ENCODE results near the gene GGTLC1. TPM values are rescaled to one million over a fixed set of nuclear protein-coding genes. Genes with fewer than 3 reads are reported as not detected.

Gene GGTLC1
- total RNA-seq, 4 donors from 2014 or later: not detected

GRCh38 chr20:24011282-24011681 is 22.7 kb upstream of the GGTLC1 start:
- no peak for DNase-seq (ENCODE audit: low spot score in 2 of 2)
- intact Hi-C loops (cut with DNase I; ENCODE audit: low total_unique reads): no loop called here
- 84 to 88% methylated on average over 6 of the region's 6 CpGs for WGBS, 2 donors
- no peak for TF ChIP-seq POLR2A (IDR thresholded peaks at IDR 0.05)
- TF ChIP-seq CTCF (IDR thresholded peaks at IDR 0.05): no peak
- H3K4me3 ChIP-seq (ENCODE audit: low read depth, poor library complexity, severe bottlenecking): no peak overlapping the region

- TF ChIP-seq CTCF (IDR thresholded peaks at IDR 0.05) (no peak), POLR2A (IDR thresholded peaks at IDR 0.05) (no peak)
- WGBS, 2 donors: 85 to 88% methylated on average over 3 of the region's 3 CpGs
- H3K4me3 ChIP-seq (ENCODE audit: low read depth, poor library complexity, severe bottlenecking): no peak overlapping the region
- DNase-seq (ENCODE audit: low spot score in 2 of 2): no peak
- intact Hi-C loops (cut with DNase I; ENCODE audit: low total_unique reads): no loop called here
Observed at GRCh38 chr20:24007758-24008157, 19.2 kb upstream of the GGTLC1 start.

GRCh38 chr20:24007073-24007595 is 18.6 kb upstream of the GGTLC1 start:
- TF ChIP-seq POLR2A (IDR thresholded peaks at IDR 0.05): no peak
- no peak for TF ChIP-seq CTCF (IDR thresholded peaks at IDR 0.05)
- H3K4me3 ChIP-seq (ENCODE audit: low read depth, poor library complexity, severe bottlenecking): no peak overlapping the region
- no peak for DNase-seq (ENCODE audit: low spot score in 2 of 2)
- WGBS, 2 donors: 68 to 74% methylated on average over 8 of the region's 8 CpGs
- intact Hi-C loops (cut with DNase I; ENCODE audit: low total_unique reads): no loop called here

DNA sequence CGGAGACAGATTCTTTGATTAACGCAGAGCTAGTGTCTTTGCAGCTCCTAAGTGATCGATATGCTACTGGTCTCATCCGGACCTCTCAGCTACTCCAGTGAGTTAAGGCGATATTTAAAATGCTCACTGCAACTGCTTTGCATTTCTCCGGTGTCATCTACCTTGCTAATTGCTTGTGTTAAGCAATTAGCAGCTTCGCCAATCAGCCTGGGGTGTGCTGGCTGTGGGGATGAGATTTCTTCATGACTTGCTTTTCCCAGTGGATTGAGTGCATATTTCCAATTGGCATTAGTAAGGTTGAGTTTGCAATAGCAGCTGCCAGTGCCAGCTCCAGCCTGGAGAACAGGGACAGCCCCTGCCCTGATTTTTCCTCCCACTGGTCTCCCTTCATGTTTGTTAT is 18.0 kb upstream of the GGTLC1 start:
- intact Hi-C loops (cut with DNase I; ENCODE audit: low total_unique reads): no loop called here
- 75 to 77% methylated on average over 7 of the region's 7 CpGs for WGBS, 2 donors
- no peak overlapping the region for H3K4me3 ChIP-seq (ENCODE audit: low read depth, poor library complexity, severe bottlenecking)
- DNase-seq (ENCODE audit: low spot score in 2 of 2): peak in 1 of 2 donors; percentile 52
- TF ChIP-seq POLR2A (IDR thresholded peaks at IDR 0.05) (no peak), CTCF (IDR thresholded peaks at IDR 0.05) (no peak)

- WGBS, 2 donors: 61 to 74% methylated on average over 9 of the region's 9 CpGs
- TF ChIP-seq POLR2A (IDR thresholded peaks at IDR 0.05): no peak
- TF ChIP-seq CTCF (IDR thresholded peaks at IDR 0.05): no peak
- intact Hi-C loops (cut with DNase I; ENCODE audit: low total_unique reads): no loop called here
- no peak for DNase-seq (ENCODE audit: low spot score in 2 of 2)
- no peak overlapping the region for H3K4me3 ChIP-seq (ENCODE audit: low read depth, poor library complexity, severe bottlenecking)
Observed at GRCh38 chr20:24004471-24004870, 15.9 kb upstream of the GGTLC1 start.

GRCh38 chr20:24002896-24003295 is 14.3 kb upstream of the GGTLC1 start:
- H3K4me3 ChIP-seq (ENCODE audit: low read depth, poor library complexity, severe bottlenecking): no peak overlapping the region
- WGBS, 2 donors: 93 to 96% methylated on average over 13 of the region's 13 CpGs
- TF ChIP-seq CTCF (IDR thresholded peaks at IDR 0.05): peak in 1 of 3 donors; percentile 44
- no peak for TF ChIP-seq POLR2A (IDR thresholded peaks at IDR 0.05)
- intact Hi-C loops (cut with DNase I; ENCODE audit: low total_unique reads): no loop called here
- DNase-seq (ENCODE audit: low spot score in 2 of 2): no peak
